Effector CD4-positive, alpha-beta T cell (primary cell): ENCODE data around the gene MT1M.
A peak's percentile ranks its signal among the peaks of the same experiment; 100 is the strongest.
"Not testable (repeated sequence)": the region's sequence is repeated elsewhere in the genome, so short reads cannot be mapped to it uniquely, and the experiment has no call there.

Source experiments
- DNase-seq: peaks from one replicate; pipeline ENCODE4 v3.0.0-alpha.2; 2020

MT1M gene

DNA sequence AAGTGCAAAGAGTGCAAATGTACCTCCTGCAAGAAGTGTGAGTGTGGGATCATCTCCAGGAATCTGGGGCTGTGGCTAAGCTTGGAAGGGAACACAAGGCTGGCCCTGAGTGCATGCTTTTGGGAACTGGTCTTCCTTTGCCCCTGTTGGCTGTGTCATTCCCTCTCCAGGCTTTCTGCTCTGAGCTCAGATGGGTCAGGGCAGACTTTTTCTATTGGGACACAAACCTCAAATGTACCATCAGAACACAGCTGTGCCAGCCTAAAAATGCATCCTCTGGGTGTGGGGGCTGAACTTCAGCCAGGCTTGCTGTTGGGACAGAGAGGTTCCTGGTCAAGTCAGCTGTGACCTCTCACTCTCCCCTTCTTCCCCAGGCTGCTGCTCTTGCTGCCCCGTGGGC lies 20.1 kb downstream of the MT1M start:
- DNase-seq, result no peak

DNA sequence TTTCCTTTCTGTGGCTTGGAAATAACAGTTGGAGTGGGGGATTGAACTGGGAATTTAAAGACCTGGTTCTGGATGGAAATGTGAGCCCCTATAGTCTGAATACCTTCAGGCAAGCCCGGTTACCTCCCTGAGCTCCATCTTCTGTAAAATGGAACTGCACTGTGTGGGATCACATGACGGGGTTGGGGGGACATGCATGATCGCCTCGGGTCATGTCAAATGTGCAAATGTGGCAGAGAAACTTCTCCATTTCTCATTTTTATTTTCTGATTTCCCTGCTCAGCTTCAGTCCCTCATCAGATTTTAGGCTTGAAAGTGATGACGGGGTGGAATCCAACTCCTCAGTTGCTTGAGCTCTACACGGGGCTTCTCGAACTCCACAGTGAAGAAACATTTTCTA lies 20.8 kb downstream of the MT1M start:
- DNase-seq, result no peak

GRCh38 chr16:56657555-56658326 lies 25.3 kb downstream of the MT1M start, which contains the start of gene MT1F:
Gene MT1F, plus strand, starts transcription at chr16:56657959. Its CDS starts 100 bp downstream, at chr16:56658059.
- peak; percentile 54 for DNase-seq

GRCh38 chr16:56658327-56658875 lies 25.9 kb downstream of the MT1M start:
- no peak for DNase-seq

- peak; percentile 9 for DNase-seq
These were observed 30.2 kb downstream of the MT1M start for GRCh38 chr16:56662357-56663354.

GRCh38 chr16:56664506-56664905 lies 32.0 kb downstream of the MT1M start:
- DNase-seq, result no peak

DNA sequence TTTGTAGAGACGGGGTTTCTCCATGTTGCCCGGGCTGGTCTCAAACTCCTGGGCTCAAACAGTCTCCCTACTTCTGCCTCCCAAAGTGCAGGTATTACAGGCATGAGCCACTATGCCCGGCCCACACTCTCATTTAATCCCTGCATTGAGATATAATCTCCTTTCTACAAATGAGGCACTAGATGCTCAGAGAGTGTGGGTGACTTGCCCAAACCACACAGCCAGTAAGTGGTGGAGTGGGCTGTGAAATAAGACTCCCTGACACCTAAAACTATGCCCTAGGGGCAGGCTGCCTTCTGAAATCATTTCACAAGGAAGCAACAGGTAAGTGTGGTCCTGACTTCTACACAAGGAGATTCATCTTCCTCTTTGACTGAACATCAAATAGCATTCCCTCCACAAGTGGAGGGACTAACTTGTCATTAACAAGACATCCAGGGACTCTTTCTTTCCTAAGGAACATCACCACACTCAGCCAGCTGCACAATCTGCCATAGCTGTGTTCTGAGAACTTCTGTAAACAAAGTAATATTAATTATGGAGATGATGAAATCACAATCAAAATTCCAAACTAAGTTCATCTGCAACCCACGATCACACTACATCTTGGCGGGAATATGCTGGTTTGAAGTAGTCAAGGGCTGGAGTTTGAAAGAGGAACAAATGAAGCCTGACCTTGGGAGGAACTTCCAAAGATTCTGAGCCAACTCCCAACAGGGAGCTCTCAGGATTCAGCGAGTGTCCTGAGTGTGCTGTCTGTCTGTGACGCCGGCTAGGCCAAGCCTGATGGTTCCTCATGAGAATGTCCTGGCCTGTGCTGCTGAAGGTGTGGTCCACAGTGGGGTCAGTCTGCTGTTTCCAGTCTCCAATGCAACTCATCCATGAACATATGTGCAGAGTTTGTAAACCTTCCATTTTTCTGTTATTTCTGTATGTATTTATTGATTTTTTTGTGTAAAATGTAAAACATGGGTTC lies 33.1 kb downstream of the MT1M start:
- DNase-seq, result not testable (repeated sequence)

- no peak for DNase-seq
These were observed 35.4 kb downstream of the MT1M start, which contains the start of gene MT1G for GRCh38 chr16:56667581-56668571. Gene MT1G, minus strand, starts transcription at chr16:56668065. Its CDS starts 72 bp downstream, at chr16:56667993.

DNA sequence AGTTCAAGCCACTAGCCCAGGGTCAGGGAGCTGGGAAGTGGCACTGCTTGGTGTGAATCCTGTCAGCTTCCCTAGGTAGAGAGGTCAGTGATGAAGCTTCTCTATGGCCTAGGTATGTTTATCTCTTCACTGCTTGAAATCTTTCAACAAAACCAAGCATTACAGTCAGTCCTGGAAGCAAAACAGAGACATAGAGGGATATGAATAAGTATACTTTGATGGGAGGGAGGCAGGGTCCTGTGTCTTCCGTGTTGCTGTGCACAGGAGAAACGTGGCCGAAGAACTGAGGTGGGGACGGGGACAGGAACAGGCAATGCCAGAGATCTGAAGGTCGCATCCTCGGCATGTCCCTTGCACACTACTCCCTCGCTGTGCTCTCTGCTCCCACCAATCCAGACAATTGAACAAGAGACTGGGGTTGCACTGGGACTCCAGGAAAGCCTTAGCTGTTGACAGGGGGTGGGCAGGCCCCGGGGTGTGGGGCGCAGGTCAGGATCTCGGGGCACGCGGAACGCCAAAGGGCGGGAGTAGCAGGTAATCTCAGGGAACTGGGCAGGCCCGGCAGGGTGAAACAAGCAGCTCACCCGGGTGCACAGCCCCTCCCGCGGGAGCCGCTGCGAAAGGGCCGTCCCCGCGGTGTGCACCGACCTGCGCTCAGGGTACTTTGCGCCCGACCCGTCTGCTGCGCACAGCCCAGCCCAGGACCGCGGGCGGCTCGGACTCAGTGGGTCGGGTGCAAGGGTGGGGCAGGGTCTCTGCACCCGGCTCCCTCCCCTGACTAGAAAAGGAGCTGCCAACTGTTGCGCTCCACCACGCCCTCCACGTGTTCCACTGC lies 36.8 kb downstream of the MT1M start, which contains the start of gene MT1H:
Gene MT1H, plus strand, starts transcription at position 810 of the 835 bp plus-strand sequence. CDS start 71 bp downstream, outside the sequence.
- no peak for DNase-seq

GRCh38 chr16:56669840-56670619 lies 37.6 kb downstream of the MT1M start:
- DNase-seq, result no peak

- DNase-seq, result no peak
These were observed 38.1 kb downstream of the MT1M start for GRCh38 chr16:56670620-56670934.

DNA sequence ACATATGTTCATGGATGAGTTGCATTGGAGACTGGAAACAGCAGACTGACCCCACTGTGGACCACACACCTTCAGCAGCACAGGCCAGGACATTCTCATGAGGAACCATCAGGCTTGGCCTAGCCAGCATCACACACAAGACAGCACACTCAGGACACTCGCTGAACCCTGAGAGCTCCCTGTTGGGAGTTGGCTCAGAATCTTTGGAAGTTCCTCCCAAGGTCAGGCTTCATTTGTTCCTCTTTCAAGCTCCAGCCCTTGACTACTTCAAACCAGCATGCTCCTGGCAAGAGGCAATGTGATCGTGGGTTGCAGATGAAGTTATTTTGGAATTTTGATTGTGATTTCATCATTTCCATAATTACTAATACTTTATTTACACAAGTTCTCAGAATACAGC lies 39.2 kb downstream of the MT1M start:
- DNase-seq, result not testable (repeated sequence)

GRCh38 chr16:56672171-56672570 lies 39.7 kb downstream of the MT1M start:
- not testable (repeated sequence) for DNase-seq

DNA sequence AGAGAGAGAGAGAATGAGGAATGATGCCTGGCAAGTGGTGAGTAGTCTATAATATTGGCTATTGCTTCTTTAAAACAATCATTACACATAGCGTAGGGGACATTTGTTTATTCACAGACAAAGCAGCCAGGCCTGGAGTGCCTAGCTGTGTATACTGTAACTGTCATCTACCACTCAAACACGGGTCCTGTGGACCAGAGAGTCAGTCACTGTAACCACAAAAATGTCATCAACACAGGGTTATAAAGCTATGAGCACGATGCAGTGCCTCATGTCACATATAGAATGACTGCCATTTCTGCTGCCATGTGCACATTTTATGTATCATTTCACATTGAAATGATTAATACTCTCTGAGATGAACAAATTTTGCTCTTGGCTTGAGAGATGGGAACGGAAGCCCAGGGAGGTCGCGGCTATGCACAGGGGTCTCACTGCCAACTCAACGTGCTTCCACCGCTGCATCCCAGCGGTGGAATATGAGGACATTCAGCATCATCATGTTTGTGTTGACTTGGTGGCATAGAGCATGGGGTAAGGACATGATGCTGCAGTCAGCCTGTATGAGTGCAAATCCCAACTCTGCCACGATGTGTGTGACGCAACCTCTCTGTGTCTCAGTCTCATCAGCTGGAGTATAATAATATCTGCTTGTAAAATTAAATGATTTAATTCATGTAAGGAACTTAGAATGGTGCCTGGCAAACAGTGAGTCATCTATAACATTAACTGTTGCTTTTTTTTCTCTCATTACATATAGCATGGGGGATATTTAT lies 40.5 kb downstream of the MT1M start:
- DNase-seq, result no peak

- no peak for DNase-seq
These were observed 41.5 kb downstream of the MT1M start for GRCh38 chr16:56673921-56674320.

DNA sequence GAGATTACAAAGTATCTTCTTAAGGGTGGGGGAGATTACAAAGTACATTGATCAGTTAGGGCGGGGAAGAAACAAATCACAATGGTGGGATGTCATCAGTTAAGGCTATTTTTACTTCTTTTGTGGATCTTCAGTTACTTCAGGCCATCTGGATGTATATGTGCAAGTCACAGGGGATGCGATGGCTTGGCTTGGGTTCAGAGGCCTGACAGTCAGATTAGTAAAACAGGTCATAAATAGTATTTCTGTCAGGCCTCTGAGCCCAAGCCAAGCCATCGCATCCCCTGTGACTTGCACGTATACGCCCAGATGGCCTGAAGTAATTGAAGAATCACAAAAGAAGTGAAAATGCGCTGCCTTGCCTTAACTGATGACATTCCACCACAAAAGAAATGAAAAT lies 42.1 kb downstream of the MT1M start:
- not testable (repeated sequence) for DNase-seq

DNA sequence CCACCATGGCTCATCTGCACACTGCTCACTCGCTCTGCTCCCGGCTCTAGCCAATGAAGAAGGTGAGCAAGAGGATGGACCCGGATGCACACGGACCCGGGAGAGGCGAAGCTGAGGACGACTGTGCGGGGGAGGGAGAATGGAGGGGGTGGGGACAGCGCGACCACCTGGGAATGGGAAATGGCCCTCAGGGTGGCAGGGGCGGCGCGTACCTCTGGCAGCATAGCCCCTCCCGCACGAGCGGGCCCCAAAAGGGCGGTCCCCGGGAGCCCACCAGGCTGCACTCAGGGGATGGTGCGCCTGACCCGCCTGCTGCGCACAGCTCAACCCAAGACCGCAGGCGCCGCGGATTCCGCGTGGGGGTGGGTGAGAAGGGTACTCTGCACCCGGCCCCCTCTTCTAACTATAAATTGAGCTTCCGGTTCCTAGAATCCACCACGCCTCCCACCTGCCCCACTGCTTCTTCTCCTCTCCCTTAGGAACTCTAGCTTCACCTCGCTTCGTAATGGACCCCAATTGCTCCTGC lies 43.3 kb downstream of the MT1M start:
- peak; percentile 30 for DNase-seq

DNA sequence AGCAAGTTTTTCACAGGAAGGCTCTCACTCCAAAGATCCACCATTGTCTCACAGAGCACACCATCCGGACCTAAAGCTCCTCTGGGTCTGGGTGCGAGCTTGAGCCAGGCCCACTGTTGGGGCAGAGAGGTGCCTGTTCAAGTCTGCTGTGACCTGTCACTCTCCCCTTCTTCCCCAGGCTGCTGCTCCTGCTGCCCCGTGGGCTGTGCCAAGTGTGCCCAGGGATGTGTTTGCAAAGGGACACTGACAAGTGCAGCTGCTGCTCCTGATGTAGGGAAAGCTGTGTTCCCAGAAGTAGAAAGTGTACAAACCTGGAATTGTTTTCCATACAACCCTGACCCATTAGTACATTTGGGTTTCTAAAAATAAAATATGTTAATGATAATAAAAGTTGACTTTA lies 45.0 kb downstream of the MT1M start:
- no peak for DNase-seq
